ENCODE data around the gene RAB30. TPM values are rescaled to one million over a fixed set of nuclear protein-coding genes. Genes with fewer than 3 reads are reported as not detected.

The RAB30 gene
- total RNA-seq, 1 donor from 2014 or later = 73.8 TPM

DNA sequence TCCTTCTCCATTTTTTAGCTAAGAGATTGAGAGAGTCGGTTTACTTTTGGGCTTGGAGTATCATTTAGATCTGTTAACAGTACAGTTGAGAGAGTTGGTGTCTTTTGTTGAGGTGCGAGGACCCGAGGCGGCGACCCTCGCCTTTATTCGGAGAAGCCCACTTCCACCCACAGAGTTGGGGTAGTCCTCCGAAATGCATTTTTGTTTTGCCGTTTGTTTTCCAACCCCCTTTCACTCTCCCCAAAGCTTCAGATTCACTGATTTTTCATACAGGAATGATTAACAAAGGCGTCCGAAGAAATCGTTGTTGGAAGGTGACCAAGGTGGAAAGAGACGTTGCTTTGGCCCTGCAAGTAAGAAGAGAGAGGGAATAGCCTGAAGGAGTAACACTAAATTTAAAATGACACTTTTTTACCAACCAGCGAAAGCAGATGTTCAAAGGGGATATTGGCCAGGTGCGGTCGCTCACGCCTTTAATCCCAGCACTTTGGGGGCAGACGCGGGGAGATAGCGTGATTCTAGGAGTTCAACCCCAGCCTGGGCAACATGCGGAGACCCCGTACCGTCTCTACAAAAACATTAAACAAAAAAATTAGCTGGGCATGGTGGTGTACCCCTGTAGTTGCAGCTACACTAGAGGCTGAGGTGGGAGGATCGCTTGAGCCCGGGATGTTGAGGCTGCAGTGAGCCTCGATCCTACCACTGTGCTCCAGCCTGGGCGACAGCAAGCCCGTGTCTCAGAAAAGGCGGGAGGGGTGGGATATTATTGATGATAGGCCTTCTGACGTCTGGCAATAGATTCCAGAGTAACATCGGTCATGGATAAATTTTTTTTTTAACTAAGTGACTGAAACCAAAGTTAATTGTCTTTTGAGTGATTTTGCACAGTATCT is 899 bp upstream of the RAB30 start:
- H3K36me3 Mint-ChIP-seq (ENCODE audit: unreplicated experiment) = peaks cover 9% of the 10 kb centered on the region
- H3K4me3 Mint-ChIP-seq (ENCODE audit: unreplicated experiment) = no peak overlapping the region
- TF ChIP-seq CTCF (IDR thresholded peaks at IDR 0.05) = no peak
- no peak for DNase-seq (ENCODE audit: extremely low spot score, unreplicated experiment)
- H3K27ac Mint-ChIP-seq (ENCODE audit: unreplicated experiment) = no peak overlapping the region
- peaks cover 38% of the 10 kb centered on the region for H3K4me1 Mint-ChIP-seq (ENCODE audit: unreplicated experiment)
- no peaks in the 10 kb centered on the region for H3K27me3 Mint-ChIP-seq (ENCODE audit: unreplicated experiment)
- no peaks in the 10 kb centered on the region for H3K9me3 Mint-ChIP-seq (ENCODE audit: unreplicated experiment)

GRCh38 chr11:83070731-83071566 is 748 bp downstream of the RAB30 start:
- DNase-seq (ENCODE audit: extremely low spot score, unreplicated experiment) = no peak
- Mint-ChIP-seq H3K27me3 (ENCODE audit: unreplicated experiment) (no peaks in the 10 kb centered on the region), H3K9me3 (ENCODE audit: unreplicated experiment) (no peaks in the 10 kb centered on the region), H3K4me1 (ENCODE audit: unreplicated experiment) (peaks cover 50% of the 10 kb centered on the region), H3K36me3 (ENCODE audit: unreplicated experiment) (peaks cover 14% of the 10 kb centered on the region), H3K4me3 (ENCODE audit: unreplicated experiment) (no peak overlapping the region), H3K27ac (ENCODE audit: unreplicated experiment) (no peak overlapping the region)
- no peak for TF ChIP-seq CTCF (IDR thresholded peaks at IDR 0.05)

GRCh38 chr11:83070044-83070701 is 1.5 kb downstream of the RAB30 start:
- TF ChIP-seq CTCF (IDR thresholded peaks at IDR 0.05) = no peak
- H3K4me3 Mint-ChIP-seq (ENCODE audit: unreplicated experiment) = no peak overlapping the region
- no peak overlapping the region for H3K27ac Mint-ChIP-seq (ENCODE audit: unreplicated experiment)
- no peaks in the 10 kb centered on the region for H3K27me3 Mint-ChIP-seq (ENCODE audit: unreplicated experiment)
- H3K36me3 Mint-ChIP-seq (ENCODE audit: unreplicated experiment) = peaks cover 15% of the 10 kb centered on the region
- no peaks in the 10 kb centered on the region for H3K9me3 Mint-ChIP-seq (ENCODE audit: unreplicated experiment)
- DNase-seq (ENCODE audit: extremely low spot score, unreplicated experiment) = no peak
- peaks cover 57% of the 10 kb centered on the region for H3K4me1 Mint-ChIP-seq (ENCODE audit: unreplicated experiment)

GRCh38 chr11:83069441-83070043 is 2.2 kb downstream of the RAB30 start:
- no peak for TF ChIP-seq CTCF (IDR thresholded peaks at IDR 0.05)
- no peaks in the 10 kb centered on the region for H3K9me3 Mint-ChIP-seq (ENCODE audit: unreplicated experiment)
- H3K4me1 Mint-ChIP-seq (ENCODE audit: unreplicated experiment) = peaks cover 64% of the 10 kb centered on the region
- H3K27me3 Mint-ChIP-seq (ENCODE audit: unreplicated experiment) = no peaks in the 10 kb centered on the region
- no peak for DNase-seq (ENCODE audit: extremely low spot score, unreplicated experiment)
- H3K36me3 Mint-ChIP-seq (ENCODE audit: unreplicated experiment) = peaks cover 14% of the 10 kb centered on the region
- no peak overlapping the region for H3K27ac Mint-ChIP-seq (ENCODE audit: unreplicated experiment)
- no peak overlapping the region for H3K4me3 Mint-ChIP-seq (ENCODE audit: unreplicated experiment)
